ENCODE data around the gene PRRT4.

PRRT4 gene

GRCh38 chr7:128385988-128386925 is 24.8 kb upstream of the PRRT4 start:
- TF ChIP-seq ZC3H10 (CRISPR knock-in tag; IDR thresholded peaks at IDR 0.05): no peak
- TF ChIP-seq BACH2 (CRISPR knock-in tag; IDR thresholded peaks at IDR 0.05; ENCODE audit: borderline replicate concordance): no peak
- no peak for TF ChIP-seq ESRRG (CRISPR knock-in tag; IDR thresholded peaks at IDR 0.05)
- no peak for TF ChIP-seq POU6F1 (CRISPR knock-in tag; IDR thresholded peaks at IDR 0.05; ENCODE audit: borderline replicate concordance, low read depth)
- TF ChIP-seq ZNF565 (CRISPR knock-in tag; conservative IDR thresholded peaks at IDR 0.05; ENCODE audit: low read depth): no peak
- no peak for TF ChIP-seq OSR1 (CRISPR knock-in tag; IDR thresholded peaks at IDR 0.05)
- no peak for TF ChIP-seq RARB (CRISPR knock-in tag; IDR thresholded peaks at IDR 0.05)
- no peak for TF ChIP-seq ISL1 (CRISPR knock-in tag; IDR thresholded peaks at IDR 0.05)
- TF ChIP-seq CSDC2 (CRISPR knock-in tag; IDR thresholded peaks at IDR 0.05): no peak
- TF ChIP-seq SNAI2 (CRISPR knock-in tag; IDR thresholded peaks at IDR 0.05): no peak
- no peak for TF ChIP-seq CREB5 (CRISPR knock-in tag; IDR thresholded peaks at IDR 0.05; ENCODE audit: low read depth)
- no peak for TF ChIP-seq PPARA (CRISPR knock-in tag; IDR thresholded peaks at IDR 0.05; ENCODE audit: borderline replicate concordance)
- no peak for TF ChIP-seq TCF4 (CRISPR knock-in tag; IDR thresholded peaks at IDR 0.05; ENCODE audit: borderline replicate concordance)
- no peak for TF ChIP-seq ZFP3 (CRISPR knock-in tag; IDR thresholded peaks at IDR 0.05)
- TF ChIP-seq TOX (CRISPR knock-in tag; IDR thresholded peaks at IDR 0.05; ENCODE audit: borderline replicate concordance): no peak
- no peak for TF ChIP-seq ZNF70 (CRISPR knock-in tag; IDR thresholded peaks at IDR 0.05)
- no peak for ATAC-seq

GRCh38 chr7:128384726-128385125 is 23.2 kb upstream of the PRRT4 start:
- no peak for TF ChIP-seq ZNF565 (CRISPR knock-in tag; conservative IDR thresholded peaks at IDR 0.05; ENCODE audit: low read depth)
- no peak for TF ChIP-seq ZNF70 (CRISPR knock-in tag; IDR thresholded peaks at IDR 0.05)
- TF ChIP-seq CSDC2 (CRISPR knock-in tag; IDR thresholded peaks at IDR 0.05): no peak
- no peak for TF ChIP-seq ISL1 (CRISPR knock-in tag; IDR thresholded peaks at IDR 0.05)
- TF ChIP-seq RARB (CRISPR knock-in tag; IDR thresholded peaks at IDR 0.05): no peak
- no peak for TF ChIP-seq SNAI2 (CRISPR knock-in tag; IDR thresholded peaks at IDR 0.05)
- no peak for TF ChIP-seq TOX (CRISPR knock-in tag; IDR thresholded peaks at IDR 0.05; ENCODE audit: borderline replicate concordance)
- no peak for TF ChIP-seq ZNF8 (CRISPR knock-in tag; IDR thresholded peaks at IDR 0.05)
- TF ChIP-seq PPARA (CRISPR knock-in tag; IDR thresholded peaks at IDR 0.05; ENCODE audit: borderline replicate concordance): no peak
- TF ChIP-seq ZC3H10 (CRISPR knock-in tag; IDR thresholded peaks at IDR 0.05): no peak
- no peak for TF ChIP-seq ESRRG (CRISPR knock-in tag; IDR thresholded peaks at IDR 0.05)
- no peak for TF ChIP-seq CSRNP3 (CRISPR knock-in tag; IDR thresholded peaks at IDR 0.05)
- no peak for TF ChIP-seq ZFP30 (CRISPR knock-in tag; IDR thresholded peaks at IDR 0.05)
- TF ChIP-seq CREB5 (CRISPR knock-in tag; IDR thresholded peaks at IDR 0.05; ENCODE audit: low read depth): no peak
- no peak for TF ChIP-seq TCF4 (CRISPR knock-in tag; IDR thresholded peaks at IDR 0.05; ENCODE audit: borderline replicate concordance)
- no peak for TF ChIP-seq POU6F1 (CRISPR knock-in tag; IDR thresholded peaks at IDR 0.05; ENCODE audit: borderline replicate concordance, low read depth)
- no peak for TF ChIP-seq ZFP3 (CRISPR knock-in tag; IDR thresholded peaks at IDR 0.05)
- no peak for TF ChIP-seq OSR1 (CRISPR knock-in tag; IDR thresholded peaks at IDR 0.05)
- TF ChIP-seq GLIS3 (CRISPR knock-in tag; IDR thresholded peaks at IDR 0.05): no peak
- no peak for TF ChIP-seq ARNTL (CRISPR knock-in tag; IDR thresholded peaks at IDR 0.05; ENCODE audit: borderline replicate concordance, low read depth)
- no peak for ATAC-seq

Data from SK-N-SH treated with all-trans-retinoic acid at 6 μM for 48 hours (cell line).